DND-41 (cell line): ENCODE measurements around the gene LINC01488.

Experiments
- ATAC-seq: fragments of 200-7000 bp; cut with Tn5 transposase; 3 replicates; pipeline ENCODE4 v1.9.1; 2021; ENCODE audit warnings: low read depth; ENCODE audit not compliant: insufficient read depth
- DNase-seq: peaks from one replicate; pipeline ENCODE4 v3.0.0-alpha.2; 2020
- H2AFZ ChIP-seq: 2 replicates; pipeline ENCODE4 v1.6.0; 2012; ENCODE audit warnings: low read depth, low read length
- H3K27ac ChIP-seq: 2 replicates; pipeline ENCODE4 v1.5.1; 2012; ENCODE audit warnings: low read length, inconsistent platforms
- H3K27me3 ChIP-seq: fragments of 200-600 bp; sonication (generic); 2 replicates; pipeline ENCODE4 v1.6.0; 2012; ENCODE audit warnings: low read length, mild to moderate bottlenecking, inconsistent platforms; ENCODE audit not compliant: insufficient read depth, poor library complexity
- H3K36me3 ChIP-seq: 2 replicates; pipeline ENCODE4 v1.5.1; 2012; ENCODE audit warnings: low read length, inconsistent platforms; ENCODE audit not compliant: insufficient read depth
- H3K4me1 ChIP-seq: 2 replicates; pipeline ENCODE4 v1.5.1; 2012; ENCODE audit warnings: mild to moderate bottlenecking, low read length; ENCODE audit not compliant: insufficient read depth
- H3K4me2 ChIP-seq: 2 replicates; pipeline ENCODE4 v1.6.0; 2012; ENCODE audit warnings: mild to moderate bottlenecking, moderate library complexity, low read length, inconsistent platforms; ENCODE audit not compliant: insufficient read depth
- H3K4me3 ChIP-seq, 2 experiments: fragments of 200-600 bp in 1 of 2; shearing (Covaris generic) in 1 of 2; 2 replicates each; pipeline ENCODE4 v1.5.1; 2012 to 2016; ENCODE audit warnings: inconsistent platforms in 2 of 2, low read length in 2 of 2, mild to moderate bottlenecking in 2 of 2, low read depth in 1 of 2, moderate library complexity in 1 of 2
- H3K79me2 ChIP-seq: 2 replicates; pipeline ENCODE4 v1.6.0; 2012; ENCODE audit warnings: low read length, inconsistent platforms; ENCODE audit not compliant: insufficient read depth
- H3K9ac ChIP-seq: 2 replicates; pipeline ENCODE4 v1.6.0; 2012; ENCODE audit warnings: low read depth, mild to moderate bottlenecking, inconsistent platforms, low read length, moderate library complexity
- H3K9me3 ChIP-seq: 2 replicates; pipeline ENCODE4 v1.5.1; 2012; ENCODE audit warnings: low read length, moderate library complexity, mild to moderate bottlenecking, inconsistent platforms; ENCODE audit not compliant: insufficient read depth, severe bottlenecking
- H4K20me1 ChIP-seq: 2 replicates; pipeline ENCODE4 v1.6.0; 2012; ENCODE audit warnings: low read length; ENCODE audit not compliant: insufficient read depth
- EZH2 ChIP-seq: IDR thresholded peaks from 3 replicates; pipeline ENCODE4 v1.6.1; 2012; ENCODE audit warnings: borderline replicate concordance, low read depth, mild to moderate bottlenecking, moderate library complexity, low read length, inconsistent platforms; ENCODE audit not compliant: severe bottlenecking
- TF ChIP-seq, protein P1 (sequence below): IDR thresholded peaks from 2 replicates; pipeline ENCODE4 v1.5.1; 2012; ENCODE audit warnings: borderline replicate concordance, low read length, moderate library complexity, mild to moderate bottlenecking; ENCODE audit not compliant: poor library complexity, severe bottlenecking; ENCODE audit errors: extremely low read depth

LINC01488 gene

DNA sequence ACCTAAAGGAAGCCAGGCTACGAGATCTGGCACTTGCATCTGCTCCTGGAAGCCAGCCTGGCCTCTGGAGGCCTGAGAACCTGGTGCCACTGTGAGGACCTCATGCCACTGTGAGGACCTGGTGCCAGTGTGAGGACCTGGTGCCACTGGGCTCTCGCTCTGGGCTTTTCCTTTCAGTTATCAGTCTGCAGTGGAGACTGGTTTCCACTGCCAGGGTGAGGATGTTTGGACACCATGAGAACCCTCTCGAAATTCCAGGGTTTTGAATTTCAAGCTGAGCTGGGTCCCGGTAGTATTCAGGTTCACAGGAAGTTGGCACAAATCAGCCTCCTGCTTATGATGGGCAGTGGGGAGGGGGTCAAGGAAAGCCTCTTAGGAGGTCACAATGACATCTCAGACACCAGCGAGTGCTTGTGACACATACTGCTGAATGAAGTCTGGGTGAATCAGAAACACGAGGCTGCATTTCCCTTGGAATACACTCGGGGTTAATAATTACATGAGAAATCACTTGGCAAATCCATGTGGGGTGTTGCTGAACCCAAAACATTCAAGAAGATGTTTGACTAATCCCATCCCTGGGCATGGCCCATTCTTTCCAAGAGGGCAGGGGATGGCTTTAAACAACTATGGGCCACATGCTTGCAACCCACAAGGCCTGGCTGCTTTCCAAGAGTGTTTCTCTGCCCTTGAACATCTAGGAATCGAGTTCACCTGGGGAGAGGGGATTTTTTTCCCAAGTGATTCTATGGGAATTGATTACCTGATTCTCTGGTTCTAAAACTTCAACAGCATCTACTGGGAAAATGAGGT is 60.2 kb downstream of the LINC01488 start:
- Histone ChIP-seq H3K4me2 (no peak overlapping the region), H3K27me3 (peaks cover 5% of the 10 kb centered on the region)
- ATAC-seq, result no peak

DNA sequence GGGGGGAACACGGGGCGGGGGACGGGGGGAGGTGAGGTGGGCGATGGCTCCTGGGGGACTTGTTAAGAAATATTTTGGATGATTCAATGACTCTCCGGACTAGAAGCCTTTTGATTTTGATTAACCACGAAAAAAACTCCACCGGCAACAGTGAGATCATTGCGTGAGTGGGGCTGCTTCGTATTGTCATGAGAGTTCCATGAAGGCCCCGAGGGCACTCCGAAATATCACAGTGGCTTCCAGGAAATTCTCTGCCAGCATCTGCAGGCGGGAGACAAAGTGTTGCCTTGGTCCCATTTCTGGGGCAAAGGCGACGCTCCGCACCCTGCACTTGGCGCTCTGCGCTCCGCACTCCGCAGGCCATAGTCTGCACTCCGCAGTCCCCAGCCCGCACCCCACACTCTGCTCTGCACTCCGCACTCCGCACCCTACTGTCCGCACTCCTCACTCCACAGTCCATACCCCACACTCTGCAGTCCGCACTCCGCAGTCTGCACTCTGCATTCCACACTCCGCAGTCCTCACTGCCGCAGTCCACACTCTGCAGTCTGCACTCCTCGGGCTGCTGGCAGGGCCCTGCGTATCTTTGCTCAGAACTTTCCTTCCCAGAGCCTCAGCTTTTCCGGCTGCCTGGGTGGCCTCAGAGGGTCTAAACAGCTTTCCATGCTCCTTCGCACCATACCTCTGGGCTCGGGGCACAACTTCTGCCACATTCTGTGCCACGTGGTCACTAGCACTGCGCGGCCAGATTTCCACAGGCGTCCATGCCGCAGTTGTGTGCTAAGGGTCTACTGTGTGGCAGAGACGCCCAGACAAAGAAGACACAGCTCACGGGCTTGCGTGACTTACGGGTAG is 61.1 kb downstream of the LINC01488 start:
- H3K4me2 ChIP-seq, result no peak overlapping the region

More for the DNA sequence above, 60.2 kb downstream of the LINC01488 start:
- H2AFZ ChIP-seq, result no peak overlapping the region
- no peak overlapping the region for H3K4me3 ChIP-seq
- no peaks in the 10 kb centered on the region for H3K4me1 ChIP-seq
- H3K36me3 ChIP-seq, result no peaks in the 10 kb centered on the region
- no peaks in the 10 kb centered on the region for H3K9me3 ChIP-seq
- no peak for DNase-seq
- H3K9ac ChIP-seq, result no peak overlapping the region
- H4K20me1 ChIP-seq, result no peaks in the 10 kb centered on the region; the same call in 1 of the 2 replicates
- H3K27ac ChIP-seq, result no peak overlapping the region
- H3K79me2 ChIP-seq, result no peaks in the 10 kb centered on the region
- no peak for TF ChIP-seq EZH2
- TF ChIP-seq, protein P1, sequence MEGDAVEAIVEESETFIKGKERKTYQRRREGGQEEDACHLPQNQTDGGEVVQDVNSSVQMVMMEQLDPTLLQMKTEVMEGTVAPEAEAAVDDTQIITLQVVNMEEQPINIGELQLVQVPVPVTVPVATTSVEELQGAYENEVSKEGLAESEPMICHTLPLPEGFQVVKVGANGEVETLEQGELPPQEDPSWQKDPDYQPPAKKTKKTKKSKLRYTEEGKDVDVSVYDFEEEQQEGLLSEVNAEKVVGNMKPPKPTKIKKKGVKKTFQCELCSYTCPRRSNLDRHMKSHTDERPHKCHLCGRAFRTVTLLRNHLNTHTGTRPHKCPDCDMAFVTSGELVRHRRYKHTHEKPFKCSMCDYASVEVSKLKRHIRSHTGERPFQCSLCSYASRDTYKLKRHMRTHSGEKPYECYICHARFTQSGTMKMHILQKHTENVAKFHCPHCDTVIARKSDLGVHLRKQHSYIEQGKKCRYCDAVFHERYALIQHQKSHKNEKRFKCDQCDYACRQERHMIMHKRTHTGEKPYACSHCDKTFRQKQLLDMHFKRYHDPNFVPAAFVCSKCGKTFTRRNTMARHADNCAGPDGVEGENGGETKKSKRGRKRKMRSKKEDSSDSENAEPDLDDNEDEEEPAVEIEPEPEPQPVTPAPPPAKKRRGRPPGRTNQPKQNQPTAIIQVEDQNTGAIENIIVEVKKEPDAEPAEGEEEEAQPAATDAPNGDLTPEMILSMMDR, result no peak

More for the DNA sequence above, 61.1 kb downstream of the LINC01488 start:
- no peak overlapping the region for H3K4me3 ChIP-seq
- H3K9ac ChIP-seq, result no peak overlapping the region
- no peaks in the 10 kb centered on the region for H3K79me2 ChIP-seq
- no peaks in the 10 kb centered on the region; the same call in 1 of the 2 replicates for H4K20me1 ChIP-seq
- peaks cover 5% of the 10 kb centered on the region for H3K27me3 ChIP-seq
- TF ChIP-seq EZH2, result no peak
- TF ChIP-seq, protein P1, result no peak
- no peaks in the 10 kb centered on the region for H3K9me3 ChIP-seq
- H3K4me1 ChIP-seq, result no peaks in the 10 kb centered on the region
- ATAC-seq, result no peak
- H2AFZ ChIP-seq, result no peak overlapping the region
- no peaks in the 10 kb centered on the region for H3K36me3 ChIP-seq
- no peak overlapping the region for H3K27ac ChIP-seq
- DNase-seq, result no peak
